LNCaP clone FGC (cell line): Measurements from ENCODE around the gene GPRIN1.
"Not testable (repeated sequence)": the region's sequence is repeated elsewhere in the genome, so short reads cannot be mapped to it uniquely, and the experiment has no call there.

Experiments used
- DNase-seq: peaks from one replicate; pipeline ENCODE4 v3.0.0-alpha.2; 2011; ENCODE audit warnings: low read depth
- H3K4me3 ChIP-seq: 2 replicates; pipeline ENCODE4 v1.5.1; 2011; ENCODE audit warnings: mild to moderate bottlenecking, low read depth, low read length, control low read depth
- CTCF ChIP-seq: IDR thresholded peaks from 2 replicates; pipeline ENCODE4 v1.5.1; 2012; ENCODE audit warnings: mild to moderate bottlenecking; ENCODE audit not compliant: control insufficient read depth, insufficient read depth; ENCODE audit errors: extremely low read depth

The GPRIN1 gene

DNA sequence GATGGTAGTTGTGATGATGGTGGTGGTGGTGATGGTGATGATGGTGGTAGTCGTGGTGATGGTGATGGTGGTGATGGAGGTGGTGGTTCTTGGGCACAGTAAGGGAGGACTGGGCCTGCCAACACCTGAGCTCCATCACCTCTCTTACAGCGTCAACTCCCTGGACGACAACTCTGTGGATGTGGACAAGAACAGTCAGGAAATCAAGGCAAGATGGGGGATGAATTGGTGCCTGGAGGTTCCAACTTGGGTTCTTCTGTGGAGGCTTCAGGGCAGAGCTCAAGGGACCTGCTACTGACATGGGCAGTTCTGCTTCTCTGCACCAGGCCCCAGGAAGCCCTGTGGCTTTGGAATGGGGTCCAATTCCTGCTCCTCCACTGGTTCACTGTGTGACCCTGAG is 17.4 kb downstream of the GPRIN1 start:
- no peak for DNase-seq
- no peak for TF ChIP-seq CTCF
- H3K4me3 ChIP-seq = no peak overlapping the region

GRCh38 chr5:176591667-176592066 is 18.3 kb downstream of the GPRIN1 start:
- H3K4me3 ChIP-seq, DNase-seq: not testable (repeated sequence)

DNA sequence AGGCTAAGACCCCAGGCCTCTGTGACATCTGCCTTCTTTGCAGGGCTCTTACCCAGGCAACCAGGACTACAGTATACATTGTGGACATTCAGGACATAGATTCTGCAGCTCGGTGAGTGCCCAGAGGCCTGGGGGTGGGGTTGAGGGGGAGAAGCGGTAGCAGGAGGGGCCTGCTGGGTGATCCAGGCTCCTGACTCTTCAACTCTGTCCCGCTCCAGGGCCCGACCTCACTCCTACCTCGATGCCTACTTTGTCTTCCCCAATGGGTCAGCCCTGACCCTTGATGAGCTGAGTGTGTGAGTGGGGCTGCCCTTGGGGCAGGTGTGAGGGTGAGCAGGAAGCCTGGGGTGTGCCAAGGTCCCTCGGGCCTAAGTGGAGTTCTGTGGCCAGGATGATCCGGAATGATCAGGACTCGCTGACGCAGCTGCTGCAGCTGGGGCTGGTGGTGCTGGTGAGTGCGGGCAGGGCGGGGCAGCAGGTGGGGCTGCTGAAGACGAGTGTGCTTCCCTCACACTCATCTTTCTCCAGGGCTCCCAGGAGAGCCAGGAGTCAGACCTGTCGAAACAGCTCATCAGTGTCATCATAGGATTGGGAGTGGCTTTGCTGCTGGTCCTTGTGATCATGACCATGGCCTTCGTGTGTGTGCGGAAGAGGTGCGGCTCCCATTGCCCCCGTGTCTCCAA is 19.8 kb downstream of the GPRIN1 start:
- TF ChIP-seq CTCF = no peak
- DNase-seq = no peak
- no peak overlapping the region for H3K4me3 ChIP-seq

DNA sequence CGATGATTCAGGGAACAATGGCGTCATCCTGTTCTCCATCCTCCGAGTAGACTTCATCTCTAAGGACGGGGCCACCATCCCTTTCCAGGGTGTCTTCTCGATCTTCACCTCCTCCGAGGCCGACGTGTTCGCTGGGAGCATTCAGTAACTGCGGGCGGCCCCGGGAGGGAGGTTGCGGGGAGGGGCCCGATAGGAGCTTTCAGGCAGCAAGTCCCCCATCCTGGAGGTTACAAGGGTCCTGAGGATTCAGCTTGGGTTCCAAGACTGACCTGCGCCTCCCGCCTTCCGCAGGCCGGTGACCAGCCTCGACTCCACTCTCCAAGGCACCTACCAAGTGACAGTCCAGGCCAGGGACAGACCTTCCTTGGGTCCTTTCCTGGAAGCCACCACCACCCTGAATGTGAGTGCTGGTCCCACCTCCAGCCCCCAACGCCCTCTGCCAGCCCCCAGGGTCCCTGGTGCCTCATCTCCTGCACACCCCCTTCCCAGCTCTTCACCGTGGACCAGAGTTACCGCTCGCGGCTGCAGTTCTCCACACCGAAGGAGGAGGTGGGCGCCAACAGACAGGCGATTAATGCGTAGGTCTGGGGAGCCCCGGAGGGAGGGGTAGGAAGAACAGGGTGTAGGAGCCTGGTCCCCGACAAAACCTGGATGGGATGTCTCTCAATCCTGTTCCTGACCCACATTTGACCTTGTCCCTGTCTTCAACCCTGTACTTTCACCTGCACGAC is 20.8 kb downstream of the GPRIN1 start:
- TF ChIP-seq CTCF = no peak
- no peak overlapping the region for H3K4me3 ChIP-seq
- DNase-seq = no peak

GRCh38 chr5:176588297-176588696 is 21.7 kb downstream of the GPRIN1 start:
- no peak for TF ChIP-seq CTCF
- DNase-seq = no peak
- no peak overlapping the region for H3K4me3 ChIP-seq

GRCh38 chr5:176587398-176587797 is 22.6 kb downstream of the GPRIN1 start:
- H3K4me3 ChIP-seq = no peak overlapping the region
- no peak for DNase-seq
- no peak for TF ChIP-seq CTCF

DNA sequence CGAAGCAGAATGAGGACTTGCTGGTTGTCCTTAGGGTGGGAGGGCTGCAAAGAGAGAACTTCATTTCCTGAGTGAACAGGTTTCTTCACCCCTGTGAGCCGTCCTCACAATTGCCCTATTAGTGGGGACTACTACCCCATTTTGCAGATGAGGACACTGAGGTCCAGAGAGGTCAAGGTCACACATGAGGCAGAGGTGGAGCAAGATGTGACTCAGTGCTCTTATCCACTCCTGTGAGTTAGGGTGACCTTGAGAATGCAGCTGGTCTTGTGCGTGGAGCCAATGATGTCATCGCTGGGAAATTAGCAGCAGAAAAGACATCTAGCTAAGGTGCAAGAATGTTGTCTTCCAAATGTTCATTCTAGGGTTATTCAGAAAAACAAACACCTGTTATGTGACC is 26.9 kb downstream of the GPRIN1 start:
- no peak overlapping the region for H3K4me3 ChIP-seq
- DNase-seq = no peak
- TF ChIP-seq CTCF = no peak
